Naive thymus-derived CD8-positive, alpha-beta T cell (primary cell): ENCODE results near the gene SLC5A9. TPM values are rescaled to one million over a fixed set of nuclear protein-coding genes. Genes with fewer than 3 reads are reported as not detected.

ENCODE experiments used
- ATAC-seq, 2 donors: fragments of 150-1000 bp; cut with Tn5 transposase in 1 of 2; sonication (Bioruptor Pico), chemical (Tn5 transposase) in 1 of 2; 1 replicate in 1 of 2; 2 replicates in 1 of 2; pipeline ENCODE4 v1.10.0; 2021; ENCODE audit warnings: mild to moderate bottlenecking in 2 of 2, moderate library complexity in 2 of 2
- POLR2A ChIA-PET: fragments of 350-600 bp; sonication (Branson Sonifier 250); formaldehyde crosslinking; loops from one replicate; lab custom pipeline; 2021; ENCODE audit warnings: antibody characterized with exemption; lab: Charles Lee
- DNase-seq, 10 donors: peaks; one replicate each; pipeline versions ENCODE4 v3.0.0 to v3.0.0-alpha.2; 2020 to 2022
- H3K27ac Mint-ChIP-seq, 10 donors: one replicate each; pipeline ENCODE4 v1.8.0; 2020 to 2022; ENCODE audit warnings: mild to moderate bottlenecking in 10 of 10, mixed read lengths in 10 of 10, moderate library complexity in 4 of 10, inconsistent platforms in 1 of 10
- H3K27me3 Mint-ChIP-seq, 5 donors: one replicate each; pipeline ENCODE4 v1.8.0; 2021 to 2022; ENCODE audit warnings: mixed read lengths in 5 of 5
- H3K36me3 Mint-ChIP-seq, 3 donors: one replicate each; pipeline ENCODE4 v1.8.0; 2020 to 2022; ENCODE audit warnings: mixed read lengths in 3 of 3, mild to moderate bottlenecking in 2 of 3, inconsistent platforms in 1 of 3
- H3K4me1 Mint-ChIP-seq, 4 donors: one replicate each; pipeline ENCODE4 v1.8.0; 2021 to 2022; ENCODE audit warnings: mixed read lengths in 4 of 4
- H3K4me3 Mint-ChIP-seq, 10 donors: one replicate each; pipeline ENCODE4 v1.8.0; 2020 to 2022; ENCODE audit warnings: mild to moderate bottlenecking in 10 of 10, mixed read lengths in 10 of 10, moderate library complexity in 6 of 10, inconsistent platforms in 1 of 10
- H3K9me3 Mint-ChIP-seq, 9 donors: one replicate each; pipeline ENCODE4 v1.8.0; 2020 to 2022; ENCODE audit warnings: mixed read lengths in 9 of 9, mild to moderate bottlenecking in 3 of 9, inconsistent platforms in 1 of 9, moderate library complexity in 1 of 9
- polyA plus RNA-seq, 3 donors: library from polyadenylated mRNA; unstranded; fragments of 300-500 nt; fragmentation: Illumina TruSeq; gene quantifications; one replicate each; pipeline ENCODE4 v1.2.3, GENCODE V29; 2021
- total RNA-seq, 8 experiments: library from RNA in 2 of 8; stranded (reverse) in 2 of 8; gene quantifications; one replicate each; pipeline ENCODE4 v1.2.3 and lab custom pipeline; 2021 to 2026

Gene SLC5A9
- total RNA-seq = not detected
- polyA plus RNA-seq = not detected
- 0 to 0.09 (median 0) reads per million in 6 experiments for total RNA-seq (lab: John Stamatoyannopoulos, UW)

DNA sequence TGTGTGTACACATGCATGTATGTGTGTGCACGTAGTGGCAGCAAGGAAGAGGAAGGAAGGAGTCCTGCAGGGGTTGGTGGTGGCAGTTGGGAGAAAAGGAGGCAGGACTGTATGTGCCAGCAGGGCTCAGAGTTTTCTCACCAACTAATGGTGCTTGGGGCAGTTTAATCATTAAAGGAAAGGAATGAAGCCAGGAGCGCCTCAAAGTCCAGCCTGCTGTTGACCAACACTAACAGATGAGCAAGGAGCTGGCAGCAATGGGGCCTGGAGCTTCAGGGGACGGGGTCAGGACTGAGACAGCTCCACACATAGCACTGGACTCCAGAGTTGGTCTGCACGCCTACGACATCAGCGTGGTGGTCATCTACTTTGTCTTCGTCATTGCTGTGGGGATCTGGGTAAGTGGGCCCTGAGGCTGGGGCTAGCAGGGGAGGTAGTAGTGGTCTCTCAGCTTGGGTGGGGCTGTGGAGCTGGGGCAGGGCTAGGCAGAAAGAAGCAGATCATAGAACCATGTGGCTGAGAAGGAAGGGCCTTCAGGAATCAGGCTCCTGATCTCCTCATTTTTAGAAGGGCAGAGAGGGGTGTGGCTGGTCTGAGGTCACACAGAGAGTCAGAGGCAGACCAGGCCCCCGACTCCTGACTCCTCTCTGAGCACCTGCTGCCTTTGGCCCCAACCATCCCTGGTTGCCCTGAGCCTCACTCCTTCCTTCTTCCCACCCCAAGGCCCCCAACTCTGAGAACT, at the start of gene SLC5A9:
Gene SLC5A9 (plus strand): TSS at position 216 of the 742 bp plus-strand sequence. CDS start 21 bp downstream, at position 237.
- POLR2A ChIA-PET = no interaction called here
- H3K36me3 Mint-ChIP-seq = no peaks in the 10 kb centered on the region
- H3K9me3 Mint-ChIP-seq = no peaks in the 10 kb centered on the region
- ATAC-seq (no peak), DNase-seq (no peak)
- H3K27ac Mint-ChIP-seq = peak within 1 kb of the TSS in 4 of 10 donors; percentile 37 to 65 (median 54)
- no peak within 1 kb of the TSS for H3K4me3 Mint-ChIP-seq
- H3K4me1 Mint-ChIP-seq = peaks cover 0 to 8% (median 3%) of the 10 kb centered on the region in 4 donors
- H3K27me3 Mint-ChIP-seq = no peaks in the 10 kb centered on the region

DNA sequence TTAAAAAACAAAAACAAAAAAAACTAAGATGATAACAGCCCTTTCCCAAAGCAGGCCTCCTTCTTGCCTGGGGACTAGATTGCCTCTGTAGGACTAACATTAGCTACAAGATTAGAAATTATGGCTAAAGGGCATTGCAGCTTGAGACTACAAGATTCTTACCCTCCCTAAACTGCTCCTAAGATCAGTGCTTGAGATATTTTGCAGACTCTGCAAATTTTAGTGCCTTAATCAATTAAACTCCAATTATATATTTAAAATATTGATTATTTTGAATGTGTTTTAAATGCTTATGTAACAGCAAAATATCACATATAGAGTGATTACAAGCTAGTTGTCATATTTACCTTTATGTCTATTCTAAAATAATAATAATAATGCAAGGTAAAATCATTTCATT, 47.4 kb upstream of the SLC5A9 start:
- Mint-ChIP-seq H3K4me1 (no peaks in the 10 kb centered on the region), H3K27me3 (peaks cover 15 to 44% (median 19%) of the 10 kb centered on the region in 5 donors), H3K4me3 (no peak overlapping the region), H3K27ac (no peak overlapping the region), H3K36me3 (peaks cover 0 to 11% (median 5%) of the 10 kb centered on the region in 3 donors), H3K9me3 (peaks cover 0 to 25% (median 13%) of the 10 kb centered on the region in 9 donors)
- POLR2A ChIA-PET = no interaction called here
- no peak for ATAC-seq
- DNase-seq = no peak

DNA sequence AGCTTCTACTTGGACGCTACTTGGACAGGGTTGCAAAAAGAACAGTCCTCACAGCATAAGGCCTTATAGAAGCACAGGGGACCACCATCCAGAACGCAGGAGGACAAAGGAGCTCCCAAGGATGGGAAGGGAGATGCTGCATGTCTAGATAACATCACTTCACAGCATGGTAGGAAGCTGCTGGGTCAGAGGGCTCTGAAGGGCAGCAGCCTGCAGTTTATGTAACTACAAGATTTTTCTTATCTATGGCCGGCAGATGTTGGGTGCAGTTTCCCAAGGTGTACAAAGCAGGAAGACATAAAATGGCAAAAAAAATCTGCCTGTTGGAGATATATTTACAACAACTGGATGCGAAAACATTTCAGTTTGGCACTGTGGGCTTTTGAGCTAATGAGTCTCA, 45.3 kb upstream of the SLC5A9 start:
- H3K27ac Mint-ChIP-seq = no peak overlapping the region
- peaks cover 7 to 40% (median 18%) of the 10 kb centered on the region in 5 donors for H3K27me3 Mint-ChIP-seq
- no peak overlapping the region for H3K4me3 Mint-ChIP-seq
- POLR2A ChIA-PET = no interaction called here
- no peaks in the 10 kb centered on the region for H3K36me3 Mint-ChIP-seq
- ATAC-seq (no peak), DNase-seq (no peak)
- H3K4me1 Mint-ChIP-seq = no peaks in the 10 kb centered on the region
- peaks cover 0 to 15% (median 0%) of the 10 kb centered on the region in 9 donors for H3K9me3 Mint-ChIP-seq

DNA sequence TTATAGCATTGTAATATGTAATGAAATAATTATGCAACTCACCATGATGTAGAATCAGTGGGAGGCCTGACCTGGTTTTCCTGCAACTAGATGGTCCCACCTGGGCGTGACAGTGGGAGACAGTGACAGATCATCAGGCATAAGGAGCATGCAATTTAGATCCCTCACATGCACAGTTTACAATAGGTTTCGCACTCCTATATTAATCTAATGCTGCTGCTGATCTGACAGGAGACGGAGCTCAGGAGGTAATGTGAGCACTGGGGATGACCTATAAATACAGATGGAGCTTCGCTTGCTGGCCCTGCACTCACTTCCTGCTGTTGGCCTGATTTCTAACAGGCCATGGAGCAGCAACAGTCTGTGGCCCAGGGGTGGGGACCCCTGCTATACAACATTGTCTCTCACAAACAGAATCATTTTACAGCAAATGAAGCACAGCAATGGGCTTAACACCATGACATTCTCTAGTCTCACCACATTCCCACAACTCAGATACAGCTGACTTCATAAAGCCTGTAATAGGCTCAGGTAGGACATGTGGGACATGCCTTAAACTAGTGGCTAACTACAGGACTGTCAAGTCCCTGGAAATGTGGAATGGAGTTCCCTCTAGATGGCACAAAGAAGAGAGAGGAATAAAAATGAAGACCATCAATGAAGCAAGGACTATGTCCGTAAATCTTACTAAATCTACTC, 40.7 kb upstream of the SLC5A9 start:
- POLR2A ChIA-PET = no interaction called here

DNA sequence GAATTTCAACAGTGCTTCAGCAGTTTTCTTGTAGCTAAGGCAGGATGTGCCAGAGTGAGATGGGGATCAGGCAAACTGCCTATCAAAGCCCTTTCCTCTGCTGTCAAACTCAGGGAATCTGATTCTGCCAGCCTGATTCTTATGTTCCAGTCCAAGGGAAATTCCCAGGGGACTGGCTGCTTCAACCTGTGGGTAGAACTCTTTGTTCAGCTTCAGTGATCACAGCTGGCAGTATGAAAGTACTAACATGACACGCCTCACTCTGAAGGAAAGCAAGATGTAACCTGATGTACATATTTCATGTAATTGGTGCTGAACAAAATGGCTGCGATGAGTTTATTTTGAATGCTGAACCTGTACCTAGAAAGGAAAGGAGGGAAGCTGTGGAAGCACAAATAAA, 40.1 kb upstream of the SLC5A9 start:
- Mint-ChIP-seq H3K36me3 (no peaks in the 10 kb centered on the region), H3K4me3 (no peak overlapping the region), H3K27ac (no peak overlapping the region), H3K27me3 (peaks cover 6 to 26% (median 11%) of the 10 kb centered on the region in 5 donors), H3K9me3 (peaks cover 0 to 11% (median 3%) of the 10 kb centered on the region in 9 donors), H3K4me1 (peaks cover 0 to 1% (median 0%) of the 10 kb centered on the region in 4 donors)
- DNase-seq (no peak), ATAC-seq (no peak)
- POLR2A ChIA-PET = no interaction called here

More for the DNA sequence above, 40.7 kb upstream of the SLC5A9 start:
- DNase-seq (no peak), ATAC-seq (no peak)
- Mint-ChIP-seq H3K27ac (no peak overlapping the region), H3K36me3 (no peaks in the 10 kb centered on the region), H3K4me3 (no peak overlapping the region), H3K9me3 (peaks cover 0 to 4% (median 0%) of the 10 kb centered on the region in 9 donors), H3K27me3 (peaks cover 4 to 30% (median 11%) of the 10 kb centered on the region in 5 donors), H3K4me1 (peaks cover 0 to 1% (median 0%) of the 10 kb centered on the region in 4 donors)

DNA sequence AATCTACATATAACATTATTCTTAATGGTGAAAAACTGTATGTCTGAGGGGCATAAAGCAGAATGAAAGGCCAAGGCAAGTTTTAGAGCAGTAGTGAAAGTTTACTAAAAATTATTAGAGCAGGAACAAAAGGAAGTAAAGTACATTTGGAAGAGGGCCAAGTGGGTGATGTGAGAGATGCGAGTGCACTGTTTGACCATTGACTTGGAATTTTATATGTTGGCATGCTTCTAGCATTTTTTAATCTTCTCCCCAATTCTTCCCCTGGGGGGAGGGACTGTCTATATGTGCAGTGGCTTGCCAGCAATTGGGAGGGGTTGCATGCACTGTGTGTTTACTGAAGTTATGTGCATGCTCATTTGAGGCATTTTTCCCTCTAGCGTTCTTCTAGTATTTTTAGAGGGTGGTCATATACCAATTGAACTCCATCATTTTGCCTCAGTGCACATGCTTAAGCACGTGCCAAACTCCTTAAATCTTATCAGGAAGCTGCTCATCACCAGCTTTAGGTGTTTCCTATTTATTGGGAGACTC, 36.1 kb upstream of the SLC5A9 start:
- H3K4me3 Mint-ChIP-seq = no peak overlapping the region
- ATAC-seq = no peak

DNA sequence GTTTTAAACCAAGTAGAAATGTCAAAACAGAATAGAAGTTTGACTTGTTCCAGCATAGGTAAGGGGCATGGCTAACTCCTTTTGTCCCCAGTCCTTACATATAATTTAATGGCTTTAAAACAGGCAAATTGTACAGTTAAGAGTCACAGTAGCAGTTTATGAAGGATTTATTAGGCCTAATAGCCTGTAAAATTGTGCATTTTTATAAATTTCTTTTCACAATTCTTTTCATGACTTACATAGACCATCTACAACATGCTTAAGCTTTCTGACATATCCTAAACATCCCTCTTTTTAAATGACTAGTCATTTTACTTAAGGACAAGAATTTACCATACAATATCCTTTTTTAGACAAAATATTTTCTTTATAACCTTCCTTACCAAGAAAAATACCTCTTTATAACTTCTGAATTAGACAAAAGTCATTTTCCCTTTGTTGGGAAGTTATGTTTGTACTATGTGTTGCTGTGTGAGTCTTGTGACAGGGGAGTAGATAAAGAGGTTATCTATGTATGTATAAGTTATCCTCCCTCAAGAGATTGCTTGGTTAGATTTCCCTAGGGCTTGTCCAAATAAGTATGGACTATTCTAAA, 34.5 kb upstream of the SLC5A9 start:
- Mint-ChIP-seq H3K36me3 (peaks cover 0 to 6% (median 2%) of the 10 kb centered on the region in 3 donors), H3K4me1 (no peaks in the 10 kb centered on the region), H3K4me3 (no peak overlapping the region), H3K9me3 (peaks cover 0 to 26% (median 13%) of the 10 kb centered on the region in 9 donors), H3K27me3 (peaks cover 6 to 35% (median 17%) of the 10 kb centered on the region in 5 donors), H3K27ac (no peak overlapping the region)
- no peak for DNase-seq
- POLR2A ChIA-PET = no interaction called here
- no peak for ATAC-seq

More for the DNA sequence above, 36.1 kb upstream of the SLC5A9 start:
- H3K36me3 Mint-ChIP-seq = peaks cover 0 to 6% (median 2%) of the 10 kb centered on the region in 3 donors
- no peak overlapping the region for H3K27ac Mint-ChIP-seq
- peaks cover 10 to 51% (median 22%) of the 10 kb centered on the region in 5 donors for H3K27me3 Mint-ChIP-seq
- H3K9me3 Mint-ChIP-seq = peaks cover 0 to 26% (median 13%) of the 10 kb centered on the region in 9 donors
- H3K4me1 Mint-ChIP-seq = peaks cover 0 to 1% (median 0%) of the 10 kb centered on the region in 4 donors
- DNase-seq = no peak
- POLR2A ChIA-PET = no interaction called here

DNA sequence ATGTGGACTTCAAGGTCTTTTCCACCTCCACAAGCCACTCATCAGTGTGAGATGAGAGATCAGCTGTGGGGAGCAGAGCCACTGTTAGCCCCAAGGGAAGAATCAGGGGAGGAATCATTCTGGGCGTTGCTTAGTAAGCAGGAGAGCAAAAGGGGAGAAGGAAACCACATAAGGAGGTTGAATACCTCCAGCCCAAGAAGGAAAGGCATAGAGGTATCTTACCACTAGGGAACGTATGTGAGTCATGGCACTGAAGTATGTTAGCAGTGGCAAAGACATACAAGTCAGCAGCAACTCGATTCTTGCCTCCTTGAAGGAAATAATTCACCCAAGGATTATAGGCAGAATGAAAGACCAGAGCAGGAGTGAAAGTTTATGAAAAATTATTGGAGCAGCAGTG, 31.6 kb upstream of the SLC5A9 start:
- ATAC-seq (no peak), DNase-seq (no peak)
- Mint-ChIP-seq H3K27me3 (peaks cover 10 to 33% (median 19%) of the 10 kb centered on the region in 5 donors), H3K9me3 (peaks cover 0 to 26% (median 13%) of the 10 kb centered on the region in 9 donors), H3K36me3 (peaks cover 0 to 6% (median 2%) of the 10 kb centered on the region in 3 donors), H3K27ac (peak overlapping the region in 2 of 10 donors; percentile 9 to 83), H3K4me3 (no peak overlapping the region), H3K4me1 (no peaks in the 10 kb centered on the region)
- POLR2A ChIA-PET = no interaction called here

DNA sequence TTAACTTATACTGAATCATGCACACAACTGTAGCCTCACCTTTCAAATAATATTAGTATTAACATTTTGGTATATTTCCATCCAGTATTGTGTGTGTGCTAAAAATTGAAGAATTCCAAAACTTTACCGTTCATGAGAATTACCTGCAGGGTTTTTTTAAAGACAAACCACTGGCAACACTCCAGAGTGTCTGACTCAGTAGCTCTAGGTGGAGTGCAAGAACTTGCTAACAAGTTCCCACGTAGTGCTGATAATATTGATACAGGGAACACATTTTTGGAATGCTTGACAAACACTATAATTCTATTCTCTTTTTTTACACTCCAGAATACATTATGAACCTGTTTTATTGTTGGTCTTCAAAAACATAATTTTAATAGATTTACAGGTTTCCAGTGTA, 27.7 kb upstream of the SLC5A9 start:
- POLR2A ChIA-PET = no interaction called here
- Mint-ChIP-seq H3K27me3 (peaks cover 7 to 17% (median 14%) of the 10 kb centered on the region in 5 donors), H3K4me3 (no peak overlapping the region), H3K36me3 (peaks cover 0 to 6% (median 0%) of the 10 kb centered on the region in 3 donors), H3K9me3 (no peaks in the 10 kb centered on the region), H3K4me1 (no peaks in the 10 kb centered on the region), H3K27ac (no peak overlapping the region)
- ATAC-seq (no peak), DNase-seq (no peak)

DNA sequence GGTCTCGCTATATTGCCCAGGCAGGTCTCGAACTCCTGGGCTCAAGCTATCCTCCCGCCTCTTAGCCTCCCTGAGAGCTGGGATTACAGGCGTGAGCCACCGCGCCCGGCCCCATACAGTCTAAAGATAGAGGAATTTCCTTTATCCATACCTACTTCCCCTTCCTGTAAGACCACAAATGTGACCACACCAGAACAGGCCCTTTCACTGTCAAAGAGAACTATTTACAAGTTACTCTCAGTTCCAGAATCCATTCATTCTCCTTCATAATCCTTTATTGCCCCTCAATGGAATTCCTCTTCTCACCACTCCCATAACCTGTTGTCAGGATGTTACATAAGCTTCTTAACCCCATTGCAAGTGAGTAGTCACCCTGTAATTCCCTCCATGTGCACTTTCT, 26.3 kb upstream of the SLC5A9 start:
- no peak for DNase-seq
- Mint-ChIP-seq H3K4me1 (no peaks in the 10 kb centered on the region), H3K27ac (no peak overlapping the region), H3K27me3 (peaks cover 2 to 9% (median 4%) of the 10 kb centered on the region in 5 donors), H3K36me3 (peaks cover 0 to 2% (median 0%) of the 10 kb centered on the region in 3 donors), H3K9me3 (no peaks in the 10 kb centered on the region), H3K4me3 (no peak overlapping the region)
- ATAC-seq = no peak
- POLR2A ChIA-PET = no interaction called here

DNA sequence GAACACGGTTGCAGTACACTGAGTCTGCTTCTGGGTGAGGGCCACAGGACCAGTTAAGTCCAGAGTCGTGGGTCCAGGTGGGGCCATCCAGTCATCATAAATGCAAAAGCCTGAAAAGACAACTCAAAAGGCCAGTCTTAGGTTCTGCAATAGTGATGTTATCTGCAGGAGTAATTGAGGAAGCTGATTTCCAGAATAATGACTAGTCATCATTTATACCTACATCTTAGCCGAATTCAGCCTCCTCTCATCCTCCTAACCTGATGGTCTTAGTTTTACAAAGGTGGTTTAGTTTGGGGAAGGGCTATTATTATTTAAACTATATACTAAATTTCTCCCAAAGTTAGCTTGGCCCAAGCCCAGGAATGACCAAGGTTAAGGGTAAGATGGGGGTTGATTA, 23.5 kb upstream of the SLC5A9 start:
- no peak overlapping the region for H3K4me3 Mint-ChIP-seq
- no peaks in the 10 kb centered on the region for H3K36me3 Mint-ChIP-seq
- POLR2A ChIA-PET = no interaction called here
- H3K27me3 Mint-ChIP-seq = peaks cover 0 to 10% (median 3%) of the 10 kb centered on the region in 5 donors
- ATAC-seq = no peak
- no peak overlapping the region for H3K27ac Mint-ChIP-seq
- H3K4me1 Mint-ChIP-seq = no peaks in the 10 kb centered on the region
- DNase-seq = no peak
- no peaks in the 10 kb centered on the region for H3K9me3 Mint-ChIP-seq

DNA sequence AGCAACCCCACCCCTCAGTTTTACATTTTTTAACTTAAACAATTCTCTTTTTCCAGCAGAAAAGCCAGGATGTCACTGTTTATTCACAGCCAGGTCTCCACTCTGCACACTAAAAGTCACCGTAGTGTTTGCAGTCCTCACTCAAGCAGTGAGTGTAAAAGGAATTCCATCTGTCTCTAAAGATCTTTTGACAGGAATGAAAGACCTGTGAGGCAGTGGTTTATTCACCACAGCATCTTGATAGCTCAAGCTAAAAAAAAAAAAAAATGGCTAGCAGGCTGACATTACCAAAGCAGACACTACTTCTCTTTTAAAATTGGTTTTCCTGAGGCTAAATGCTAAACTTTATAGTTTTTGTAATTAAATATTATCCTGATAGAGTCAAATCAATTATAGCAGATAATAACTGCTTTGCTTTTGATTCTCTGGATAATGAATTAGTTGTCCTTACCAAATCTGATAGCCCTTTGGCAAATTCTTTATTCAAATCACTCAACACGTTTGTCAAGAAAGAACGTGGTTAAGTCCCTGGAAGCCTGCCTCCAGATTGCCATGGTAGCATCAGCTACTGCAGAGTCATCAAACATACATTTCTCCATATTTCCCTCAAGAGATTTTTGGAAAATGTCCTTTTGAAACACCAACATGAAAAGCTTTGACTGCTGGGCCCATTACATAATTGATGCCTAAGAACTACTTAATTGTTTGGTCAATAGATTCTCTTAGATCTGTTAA, 22.2 kb upstream of the SLC5A9 start:
- Mint-ChIP-seq H3K27ac (no peak overlapping the region), H3K9me3 (no peaks in the 10 kb centered on the region)
- no peak for ATAC-seq

More for the DNA sequence above, 22.2 kb upstream of the SLC5A9 start:
- POLR2A ChIA-PET = no interaction called here
- H3K4me3 Mint-ChIP-seq = no peak overlapping the region
- no peak for DNase-seq
- peaks cover 0 to 10% (median 2%) of the 10 kb centered on the region in 5 donors for H3K27me3 Mint-ChIP-seq
- no peaks in the 10 kb centered on the region for H3K4me1 Mint-ChIP-seq
- H3K36me3 Mint-ChIP-seq = no peaks in the 10 kb centered on the region
